Rectal smooth muscle tissue (tissue), 1 donor: ENCODE measurements around the gene UCK2.

Experiments
- H3K27ac ChIP-seq: one replicate; pipeline ENCODE4 v1.7.0; 2013; ENCODE audit warnings: low read depth, low read length, inconsistent platforms
- H3K27me3 ChIP-seq: one replicate; pipeline ENCODE4 v1.7.0; 2013; ENCODE audit warnings: low read length; ENCODE audit not compliant: control insufficient read depth, insufficient read depth
- H3K36me3 ChIP-seq: one replicate; pipeline ENCODE4 v1.7.0; 2013; ENCODE audit warnings: low read length; ENCODE audit not compliant: control insufficient read depth, insufficient read depth
- H3K4me1 ChIP-seq: one replicate; pipeline ENCODE4 v1.7.0; 2013; ENCODE audit warnings: low read length; ENCODE audit not compliant: control insufficient read depth, insufficient read depth
- H3K4me3 ChIP-seq: one replicate; pipeline ENCODE4 v1.7.0; 2013; ENCODE audit warnings: low read length
- H3K9ac ChIP-seq: one replicate; pipeline ENCODE4 v1.7.0; 2013; ENCODE audit warnings: low read length

The UCK2 gene

DNA sequence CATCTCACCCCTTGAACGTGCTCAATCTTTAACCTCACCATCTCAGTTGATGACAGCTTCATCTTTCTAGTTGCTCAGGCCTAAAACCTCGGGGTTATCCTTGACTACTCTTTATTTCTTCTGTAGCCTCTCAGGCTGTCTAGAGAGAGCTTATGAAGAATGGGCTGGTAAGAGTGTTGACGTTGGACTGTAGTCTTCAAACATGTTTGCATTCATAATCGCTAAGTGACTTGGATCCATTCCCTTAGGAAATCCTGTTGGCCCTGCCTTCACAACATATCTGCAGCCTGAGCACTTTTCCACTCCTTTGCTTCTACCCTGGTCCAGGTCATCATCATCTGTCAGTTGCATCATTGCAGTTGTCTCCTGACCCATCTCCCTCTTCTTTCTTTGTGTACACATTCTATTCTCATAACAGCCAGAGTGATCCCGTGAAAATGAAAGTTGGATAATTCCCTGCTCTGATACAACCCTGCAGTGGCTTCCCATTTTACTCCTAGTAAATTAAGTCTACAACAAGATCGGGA, 10.5 kb downstream of the UCK2 start:
- Histone ChIP-seq H3K27me3 (no peaks in the 10 kb centered on the region), H3K4me1 (no peaks in the 10 kb centered on the region), H3K36me3 (no peaks in the 10 kb centered on the region), H3K9ac (no peak overlapping the region), H3K27ac (no peak overlapping the region), H3K4me3 (no peak overlapping the region)

DNA sequence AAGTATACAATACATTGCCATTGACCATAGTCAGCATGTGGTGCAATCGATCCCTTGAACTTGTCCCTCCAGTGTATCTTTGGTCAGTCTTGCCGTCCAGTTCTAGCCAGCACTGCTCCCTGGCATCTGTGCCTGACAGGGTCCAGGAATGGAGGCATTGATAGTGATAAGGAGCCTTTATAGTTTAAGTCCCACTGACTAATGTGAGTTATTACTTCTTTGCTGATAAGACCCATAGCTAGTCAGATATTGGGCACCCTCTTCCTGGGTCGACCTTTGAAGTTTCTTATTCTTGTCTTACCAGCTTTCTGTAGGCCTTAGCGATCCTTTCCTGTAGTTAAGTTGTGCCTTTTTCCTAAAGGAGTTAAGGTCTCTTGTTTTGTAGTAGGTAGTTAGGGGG, 13.0 kb downstream of the UCK2 start:
- Histone ChIP-seq H3K36me3 (no peaks in the 10 kb centered on the region), H3K9ac (no peak overlapping the region), H3K27me3 (no peaks in the 10 kb centered on the region), H3K27ac (no peak overlapping the region), H3K4me3 (no peak overlapping the region), H3K4me1 (no peaks in the 10 kb centered on the region)

DNA sequence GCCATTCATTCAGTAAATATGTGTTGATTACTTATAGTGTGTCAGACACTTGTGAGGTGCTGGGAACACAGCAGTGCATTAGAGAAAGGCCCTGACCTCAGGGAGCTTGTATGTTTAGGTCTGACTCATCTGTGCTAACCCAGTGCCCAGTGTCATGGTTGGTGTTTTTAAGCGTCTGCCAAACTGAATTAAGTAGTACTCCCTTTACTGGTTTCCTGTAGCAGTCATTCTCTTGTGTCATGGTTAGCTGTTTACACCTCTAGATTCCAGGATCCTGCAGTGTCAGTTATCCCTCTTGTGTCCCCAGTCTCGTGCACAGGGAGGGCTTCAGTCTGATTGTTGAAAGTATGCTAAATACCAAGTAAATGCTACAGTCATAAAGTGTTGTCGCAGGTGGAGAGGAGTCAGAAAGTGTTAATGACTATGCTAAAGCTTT, 14.2 kb downstream of the UCK2 start:
- no peak overlapping the region for H3K9ac ChIP-seq
- H3K4me3 ChIP-seq = no peak overlapping the region
- no peaks in the 10 kb centered on the region for H3K27me3 ChIP-seq
- no peaks in the 10 kb centered on the region for H3K4me1 ChIP-seq
- H3K36me3 ChIP-seq = no peaks in the 10 kb centered on the region
- H3K27ac ChIP-seq = no peak overlapping the region

DNA sequence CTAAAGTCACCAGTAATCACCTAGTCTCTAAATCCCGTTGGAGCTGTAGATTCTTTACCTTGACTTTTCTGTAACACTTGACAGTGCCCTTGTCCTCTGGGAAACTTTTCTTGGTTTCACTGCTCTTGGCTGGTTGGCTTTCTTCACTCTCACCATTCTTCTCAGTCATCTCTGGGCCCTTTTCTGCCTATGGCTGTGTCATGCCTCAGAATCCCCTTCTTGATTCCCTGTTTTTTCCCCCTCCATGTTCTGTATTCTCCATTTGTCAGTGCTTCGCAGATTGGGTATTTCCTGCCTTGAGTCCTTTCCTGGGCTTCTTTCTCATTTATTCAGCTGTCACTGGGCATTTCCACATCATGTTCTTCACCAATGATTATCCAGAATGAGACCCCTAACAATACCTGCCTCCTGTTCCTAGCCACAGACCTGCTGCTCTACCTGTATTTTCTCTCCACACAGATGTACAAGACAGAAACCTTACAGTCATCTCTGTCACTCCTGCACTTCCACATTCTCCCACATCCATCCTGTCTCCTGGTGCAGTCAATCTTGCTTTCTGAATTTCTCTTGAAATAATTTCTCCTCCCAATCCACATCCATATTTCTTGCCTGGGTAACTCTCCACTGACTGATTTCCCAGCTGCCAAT, 14.7 kb downstream of the UCK2 start:
- Histone ChIP-seq H3K27ac (no peak overlapping the region), H3K4me3 (no peak overlapping the region), H3K9ac (no peak overlapping the region)

DNA sequence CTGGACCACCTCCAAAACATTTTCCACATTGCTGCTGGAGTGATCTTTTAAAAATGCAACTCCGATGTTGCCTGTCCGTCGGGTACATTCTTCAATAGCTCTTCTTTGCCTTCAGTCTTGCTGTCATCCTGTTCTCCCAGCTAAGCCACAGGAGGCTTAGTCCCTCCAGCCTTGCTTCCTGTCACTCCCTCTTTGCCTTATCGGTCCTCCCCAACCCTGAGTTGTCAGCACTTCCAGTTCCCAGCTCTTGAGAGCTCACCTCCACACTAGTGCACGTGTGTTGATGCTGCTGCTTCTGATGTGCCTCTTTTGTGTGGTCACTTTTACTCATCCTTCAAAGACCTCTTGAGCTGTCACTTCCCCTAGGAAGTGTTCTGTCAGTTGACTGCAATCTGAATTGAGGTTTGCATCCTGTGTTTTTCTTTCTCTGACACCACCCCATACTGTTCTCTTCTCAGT, 15.3 kb downstream of the UCK2 start:
- no peak overlapping the region for H3K9ac ChIP-seq
- no peak overlapping the region for H3K27ac ChIP-seq
- H3K36me3 ChIP-seq = no peaks in the 10 kb centered on the region
- H3K27me3 ChIP-seq = no peaks in the 10 kb centered on the region
- no peaks in the 10 kb centered on the region for H3K4me1 ChIP-seq
- H3K4me3 ChIP-seq = no peak overlapping the region

More for the DNA sequence above, 14.7 kb downstream of the UCK2 start:
- no peaks in the 10 kb centered on the region for H3K27me3 ChIP-seq
- no peaks in the 10 kb centered on the region for H3K36me3 ChIP-seq
- H3K4me1 ChIP-seq = no peaks in the 10 kb centered on the region

DNA sequence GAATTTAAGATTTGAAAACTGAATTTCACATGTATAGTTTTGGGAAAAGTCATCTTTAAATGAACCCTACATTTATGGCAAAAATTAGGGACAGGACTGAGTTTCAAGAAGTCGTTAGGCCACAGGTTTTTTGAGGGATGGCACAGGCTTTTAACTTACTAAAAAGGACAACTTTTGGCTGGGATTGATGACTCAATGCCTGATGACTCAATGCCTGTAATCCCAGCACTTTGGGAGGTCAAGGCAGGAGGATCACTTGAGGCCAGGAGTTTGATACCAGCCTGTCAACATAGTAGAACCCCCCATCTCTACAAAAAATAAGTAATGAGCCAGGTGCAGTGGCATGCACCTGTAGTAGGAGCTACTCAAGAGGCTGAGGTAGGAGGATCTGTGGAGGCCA, 15.9 kb downstream of the UCK2 start:
- Histone ChIP-seq H3K4me1 (no peaks in the 10 kb centered on the region), H3K4me3 (no peak overlapping the region), H3K9ac (no peak overlapping the region), H3K27me3 (no peaks in the 10 kb centered on the region), H3K27ac (no peak overlapping the region), H3K36me3 (no peaks in the 10 kb centered on the region)

DNA sequence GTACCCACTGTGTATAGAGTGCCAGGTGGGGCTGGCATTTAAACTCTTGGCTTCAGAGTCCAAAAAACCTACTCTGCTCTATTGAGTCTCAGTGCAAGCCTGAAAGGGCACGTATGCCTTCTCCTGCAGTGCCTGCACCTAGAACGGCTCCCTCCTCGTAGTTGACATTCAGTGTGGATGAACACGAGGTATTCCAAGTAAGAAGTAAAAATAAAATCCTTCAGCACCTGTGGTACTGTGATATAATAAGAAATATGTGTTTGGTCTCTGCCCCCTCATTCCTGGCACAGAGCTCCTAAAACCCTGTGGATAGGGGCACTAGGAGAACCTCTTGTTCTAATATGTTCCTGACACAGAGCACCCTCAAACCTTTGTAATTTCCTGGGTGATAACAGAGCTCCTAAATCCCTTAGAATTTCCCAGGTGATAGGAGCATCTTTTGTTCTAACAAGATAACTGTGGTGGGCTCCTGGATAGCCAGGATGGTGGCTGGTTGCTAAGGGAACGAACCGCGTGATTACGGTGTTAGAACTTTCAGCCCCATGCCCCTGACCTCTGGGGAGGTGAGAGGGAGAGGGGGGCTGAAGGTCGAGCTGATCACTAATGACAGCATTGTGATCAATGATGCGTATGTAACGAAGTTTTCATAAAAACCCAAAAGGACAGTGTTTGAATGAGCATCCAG, 16.8 kb downstream of the UCK2 start:
- Histone ChIP-seq H3K27me3 (no peaks in the 10 kb centered on the region), H3K4me3 (no peak overlapping the region), H3K4me1 (no peaks in the 10 kb centered on the region)

DNA sequence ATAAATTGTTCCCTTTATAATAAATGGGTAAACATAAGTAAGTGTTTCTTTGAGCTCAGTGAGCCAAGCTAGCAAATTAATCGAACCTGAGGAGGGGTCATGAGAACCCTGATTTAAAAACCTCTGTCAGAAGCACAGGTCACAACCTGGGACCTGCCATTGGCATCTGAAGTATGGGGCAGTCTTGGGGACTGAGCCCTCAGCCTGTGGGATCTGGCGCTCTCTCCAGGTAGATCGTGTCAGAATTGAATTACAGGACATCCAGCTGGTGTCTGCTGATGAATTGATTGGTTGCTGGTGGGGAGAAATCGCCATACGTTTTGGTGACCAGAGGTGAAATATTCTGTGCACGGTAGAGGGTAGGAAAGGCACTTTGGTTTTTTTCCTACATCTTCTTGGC, 17.5 kb downstream of the UCK2 start:
- Histone ChIP-seq H3K27me3 (no peaks in the 10 kb centered on the region), H3K9ac (no peak overlapping the region), H3K36me3 (no peaks in the 10 kb centered on the region), H3K4me1 (no peaks in the 10 kb centered on the region), H3K27ac (no peak overlapping the region), H3K4me3 (no peak overlapping the region)

More for the DNA sequence above, 16.8 kb downstream of the UCK2 start:
- no peak overlapping the region for H3K27ac ChIP-seq
- no peak overlapping the region for H3K9ac ChIP-seq
- H3K36me3 ChIP-seq = no peaks in the 10 kb centered on the region

DNA sequence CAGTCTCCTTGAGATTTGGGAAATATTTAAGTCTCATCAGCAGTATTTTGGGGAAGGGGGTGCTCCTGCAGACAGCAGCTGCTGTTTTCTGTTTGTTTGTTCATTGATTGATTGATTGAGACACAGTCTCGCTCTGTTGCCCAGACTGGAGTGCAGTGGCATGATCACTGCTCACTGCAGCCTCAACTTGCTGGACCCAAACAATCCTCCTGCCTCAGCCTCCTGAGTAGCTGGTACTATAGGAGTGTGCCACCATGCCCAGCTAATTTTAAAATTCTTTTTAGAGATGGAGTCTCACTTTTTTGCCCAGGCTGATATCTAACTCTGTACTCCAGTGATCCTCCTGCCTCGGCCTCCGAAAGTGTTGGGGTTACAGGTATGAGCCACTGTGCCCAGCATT, 18.2 kb downstream of the UCK2 start:
- Histone ChIP-seq H3K4me1 (no peaks in the 10 kb centered on the region), H3K27ac (no peak overlapping the region), H3K9ac (no peak overlapping the region), H3K27me3 (no peaks in the 10 kb centered on the region), H3K36me3 (no peaks in the 10 kb centered on the region), H3K4me3 (no peak overlapping the region)

DNA sequence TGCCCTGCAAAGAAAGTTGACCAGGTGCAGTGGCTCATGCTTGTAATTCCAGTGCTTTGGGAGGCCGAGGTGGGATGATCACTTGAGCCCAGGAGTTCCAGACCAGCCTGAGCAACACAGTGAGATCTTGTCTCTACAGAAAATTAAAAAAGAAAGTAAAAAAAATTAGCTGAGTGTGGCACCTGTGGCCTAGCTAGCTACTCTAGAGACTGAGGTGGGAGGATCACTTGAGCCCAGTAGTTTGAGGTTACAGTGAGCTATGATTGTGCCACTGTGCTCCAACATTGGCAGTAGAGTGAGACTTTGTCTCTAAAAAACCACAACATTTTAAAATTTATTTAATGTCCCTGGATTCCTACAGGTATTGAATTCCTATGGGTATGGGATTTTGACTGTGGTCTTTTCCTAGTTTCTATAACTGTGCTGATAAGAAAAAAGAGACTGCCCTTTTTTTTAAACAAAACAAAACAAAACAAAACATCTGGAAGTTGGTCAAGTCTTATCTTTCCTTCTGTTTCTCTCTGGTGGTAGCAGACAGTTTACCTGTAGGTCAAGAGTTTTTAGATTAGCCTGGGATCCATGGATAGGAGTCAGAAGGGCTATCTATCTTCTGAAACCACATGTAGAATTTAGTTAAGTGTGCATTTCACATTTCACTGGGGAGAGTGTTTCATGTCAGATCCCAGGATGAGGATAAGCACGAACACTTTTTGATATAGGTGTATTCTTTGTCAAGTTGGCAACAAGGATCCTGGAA, 18.8 kb downstream of the UCK2 start:
- H3K4me3 ChIP-seq = no peak overlapping the region
- H3K27me3 ChIP-seq = no peaks in the 10 kb centered on the region
- H3K4me1 ChIP-seq = no peaks in the 10 kb centered on the region
- no peak overlapping the region for H3K9ac ChIP-seq
- no peaks in the 10 kb centered on the region for H3K36me3 ChIP-seq
- no peak overlapping the region for H3K27ac ChIP-seq

DNA sequence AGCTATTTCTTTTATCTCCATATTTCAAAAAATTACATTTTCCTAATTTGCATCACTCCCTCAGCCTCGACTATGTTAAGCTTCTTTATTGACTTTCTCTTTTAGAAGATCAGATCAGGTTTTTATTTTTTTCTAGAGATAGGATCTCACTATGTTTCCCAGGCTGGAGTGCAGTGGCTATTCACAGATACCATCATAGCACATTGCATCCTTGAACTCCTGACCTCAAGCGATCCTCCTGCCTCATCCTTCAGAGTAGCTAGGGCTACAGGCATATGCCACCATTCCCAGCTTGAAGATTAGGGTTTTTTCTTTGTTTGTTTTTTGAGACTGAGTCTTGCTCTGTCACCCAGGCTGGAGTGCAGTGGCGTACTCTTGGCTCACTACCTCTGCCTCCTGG, 20.1 kb downstream of the UCK2 start:
- Histone ChIP-seq H3K27me3 (no peaks in the 10 kb centered on the region), H3K4me3 (no peak overlapping the region), H3K9ac (no peak overlapping the region), H3K27ac (no peak overlapping the region), H3K36me3 (no peaks in the 10 kb centered on the region), H3K4me1 (no peaks in the 10 kb centered on the region)

DNA sequence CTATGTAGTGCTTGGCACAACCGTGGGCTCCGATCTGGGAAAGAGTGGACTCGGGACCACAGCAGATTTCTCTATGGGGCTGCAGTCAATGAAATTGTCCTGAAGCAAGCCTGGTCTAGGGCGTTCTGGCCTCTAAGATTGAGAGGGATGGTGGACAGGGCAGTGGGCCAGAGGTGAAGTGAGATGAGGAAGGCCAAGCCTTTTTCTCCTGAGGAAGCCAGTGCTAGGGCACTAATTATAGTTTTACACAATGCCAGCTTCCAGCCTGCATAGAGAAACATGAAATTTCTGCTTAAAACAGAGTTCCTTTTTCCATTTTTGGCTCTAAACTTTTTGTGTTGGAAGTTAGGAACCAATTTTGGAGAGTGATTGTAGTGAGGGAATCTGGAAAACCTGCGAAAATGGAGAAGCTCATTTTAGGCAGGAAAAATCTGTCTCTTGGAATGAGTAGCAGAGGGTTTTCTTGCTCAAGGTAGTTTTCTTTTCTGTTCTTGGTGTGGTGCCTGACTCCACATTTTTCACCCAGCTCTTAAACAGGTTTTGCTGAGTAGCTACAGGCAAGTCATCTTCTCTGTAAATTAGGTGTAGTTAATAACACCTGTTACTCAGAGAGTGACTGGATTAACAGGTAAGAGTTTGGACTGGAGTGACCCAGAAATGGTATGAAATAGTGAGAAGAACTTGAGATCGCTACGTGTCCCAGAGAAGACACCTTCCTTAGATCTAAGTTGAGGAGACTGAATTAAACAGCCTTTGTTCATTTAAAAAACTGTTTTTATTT, 22.1 kb downstream of the UCK2 start:
- H3K4me1 ChIP-seq = no peaks in the 10 kb centered on the region

More for the DNA sequence above, 22.1 kb downstream of the UCK2 start:
- Histone ChIP-seq H3K27me3 (no peaks in the 10 kb centered on the region), H3K4me3 (no peak overlapping the region), H3K9ac (no peak overlapping the region), H3K27ac (no peak overlapping the region), H3K36me3 (no peaks in the 10 kb centered on the region)
